GM23338 (cell line): ENCODE results near the gene ZNF747. TPM values are rescaled to one million over a fixed set of nuclear protein-coding genes. Genes with fewer than 3 reads are reported as not detected.

Experiments
- ATAC-seq: fragments of 200-7000 bp; cut with Tn5 transposase; 3 replicates; pipeline ENCODE4 v1.9.1; 2020
- DNase-seq: peaks from one replicate; pipeline ENCODE4 v3.0.0-alpha.2; 2015; ENCODE audit warnings: low spot score
- H2AFZ ChIP-seq: fragments of 200-600 bp; sonication (generic); 2 replicates; pipeline ENCODE4 v1.8.0; 2016; ENCODE audit warnings: antibody characterized with exemption, mild to moderate bottlenecking, moderate library complexity
- H3F3A ChIP-seq: fragments of 200-600 bp; sonication (generic); replicated peaks from 2 replicates; pipeline ENCODE4 v1.8.0; 2017; ENCODE audit warnings: antibody characterized with exemption, mixed run types, low read depth
- H3K27ac ChIP-seq: fragments of 200-600 bp; sonication (generic); 2 replicates; pipeline ENCODE4 v1.6.1; 2016; ENCODE audit warnings: low read depth
- H3K27me3 ChIP-seq: fragments of 200-600 bp; sonication (generic); 2 replicates; pipeline ENCODE4 v1.8.0; 2016; ENCODE audit warnings: mild to moderate bottlenecking, mixed run types, moderate library complexity; ENCODE audit not compliant: insufficient read depth
- H3K36me3 ChIP-seq: fragments of 200-600 bp; sonication (generic); 2 replicates; pipeline ENCODE4 v1.8.0; 2016; ENCODE audit warnings: mild to moderate bottlenecking; ENCODE audit not compliant: insufficient read depth
- H3K4me1 ChIP-seq: fragments of 200-600 bp; sonication (generic); 2 replicates; pipeline ENCODE4 v1.8.0; 2016; ENCODE audit warnings: mild to moderate bottlenecking, moderate library complexity; ENCODE audit not compliant: insufficient read depth
- H3K4me2 ChIP-seq: fragments of 200-600 bp; sonication (generic); 2 replicates; pipeline ENCODE4 v1.7.1; 2017; ENCODE audit warnings: mixed run types
- H3K4me3 ChIP-seq: fragments of 200-600 bp; sonication (generic); 2 replicates; pipeline ENCODE4 v1.6.1; 2016; ENCODE audit warnings: mixed run types
- H3K79me2 ChIP-seq: fragments of 200-600 bp; sonication (generic); replicated peaks from 2 replicates; pipeline ENCODE4 v1.8.0; 2017; ENCODE audit warnings: mild to moderate bottlenecking; ENCODE audit not compliant: insufficient read depth
- H3K9me2 ChIP-seq: fragments of 200-600 bp; sonication (generic); 2 replicates; pipeline ENCODE4 v1.8.0; 2017; ENCODE audit not compliant: insufficient read depth
- H4K20me1 ChIP-seq: fragments of 200-600 bp; sonication (generic); replicated peaks from 2 replicates; pipeline ENCODE4 v1.8.0; 2017; ENCODE audit warnings: mild to moderate bottlenecking; ENCODE audit not compliant: insufficient read depth
- H3K27ac Mint-ChIP-seq: 2 replicates; pipeline ENCODE4 v1.8.0; 2020; ENCODE audit warnings: inconsistent platforms, mild to moderate bottlenecking, moderate library complexity, mixed read lengths
- H3K27me3 Mint-ChIP-seq: 3 replicates; pipeline ENCODE4 v1.8.0; 2022; ENCODE audit warnings: low read depth, mild to moderate bottlenecking, moderate library complexity, mixed read lengths, inconsistent platforms; ENCODE audit not compliant: insufficient read depth, poor library complexity
- H3K36me3 Mint-ChIP-seq: 3 replicates; pipeline ENCODE4 v1.8.0; 2021; ENCODE audit warnings: low read depth, mild to moderate bottlenecking, inconsistent platforms, moderate library complexity, mixed read lengths
- H3K4me1 Mint-ChIP-seq: 3 replicates; pipeline ENCODE4 v1.8.0; 2020; ENCODE audit warnings: mild to moderate bottlenecking, inconsistent platforms, mixed read lengths
- H3K4me3 Mint-ChIP-seq: 3 replicates; pipeline ENCODE4 v1.8.0; 2021; ENCODE audit warnings: moderate library complexity, mild to moderate bottlenecking, inconsistent platforms, mixed read lengths
- H3K9me3 Mint-ChIP-seq: 3 replicates; pipeline ENCODE4 v1.8.0; 2020; ENCODE audit warnings: moderate library complexity, mild to moderate bottlenecking, inconsistent platforms, mixed read lengths
- ETS1 ChIP-seq: IDR thresholded peaks from 2 replicates; pipeline ENCODE4 v1.6.1; 2016; ENCODE audit warnings: antibody characterized with exemption
- EZH2 ChIP-seq: fragments of 200-600 bp; sonication (generic); IDR thresholded peaks from one replicate; pipeline ENCODE4 v1.8.0; 2017; ENCODE audit warnings: antibody characterized with exemption, mild to moderate bottlenecking, low read depth; ENCODE audit not compliant: unreplicated experiment
- EZH2phosphoT487 ChIP-seq: fragments of 200-600 bp; sonication (generic); IDR thresholded peaks from one replicate; pipeline ENCODE4 v1.8.1; 2018; ENCODE audit warnings: antibody characterized with exemption; ENCODE audit not compliant: unreplicated experiment
- JUNB ChIP-seq: IDR thresholded peaks from one replicate; pipeline ENCODE4 v1.6.1; 2016; ENCODE audit warnings: antibody characterized with exemption; ENCODE audit not compliant: unreplicated experiment
- STAT1 ChIP-seq: IDR thresholded peaks from one replicate; pipeline ENCODE4 v1.6.1; 2016; ENCODE audit warnings: antibody characterized with exemption; ENCODE audit not compliant: unreplicated experiment
- ZNF114 ChIP-seq: fragments of 250-450 bp; sonication (Bioruptor Pico); IDR thresholded peaks from 2 replicates; pipeline ENCODE4 v1.5.0; 2020; ENCODE audit warnings: mild to moderate bottlenecking, moderate library complexity
- ZNF331 ChIP-seq: fragments of 250-450 bp; sonication (Bioruptor Pico); IDR thresholded peaks from 2 replicates; pipeline ENCODE4 v1.5.0; 2020; ENCODE audit warnings: low read depth, mild to moderate bottlenecking, moderate library complexity
- polyA plus RNA-seq: library from polyadenylated mRNA; unstranded; fragments of >200 nt; fragmentation: Nextera tagmentation; extraction: Ambion mirVana; gene quantifications from 2 replicates; pipeline ENCODE4 v1.2.1, GENCODE V29; 2016
- total RNA-seq: library from RNA; depleted of rRNA; stranded (reverse); fragments of >200 nt; shearing (Covaris generic); gene quantifications from 2 replicates; pipeline ENCODE4 v1.2.3, GENCODE V29; 2014
- TF ChIP-seq, protein P1 (sequence below), 2 experiments: fragments of 200-600 bp in 1 of 2; sonication (generic) in 1 of 2; conservative IDR thresholded peaks; 2 replicates each; pipeline versions ENCODE4 v1.5.1 to v1.6.1; 2016 to 2017; ENCODE audit warnings: antibody characterized with exemption in 2 of 2, low read depth in 2 of 2, mild to moderate bottlenecking in 2 of 2, moderate library complexity in 1 of 2
- TF ChIP-seq, protein P2 (sequence below): IDR thresholded peaks from one replicate; pipeline ENCODE4 v1.6.1; 2018; ENCODE audit warnings: antibody characterized with exemption; ENCODE audit not compliant: unreplicated experiment

ZNF747 gene
- total and polyA plus RNA-seq, 2 experiments from 2014 or later = 4.2 to 12.6 TPM

- Mint-ChIP-seq H3K4me1 (no peaks in the 10 kb centered on the region; the same call in 2 of the 3 replicates), H3K9me3 (no peaks in the 10 kb centered on the region; the same call in 2 of the 3 replicates), H3K36me3 (no peaks in the 10 kb centered on the region), H3K27me3 (peaks cover 19% of the 10 kb centered on the region), H3K4me3 (no peak overlapping the region), H3K27ac (no peak overlapping the region)
- H4K20me1 ChIP-seq = no peaks in the 10 kb centered on the region
- H3K9me2 ChIP-seq = no peaks in the 10 kb centered on the region
- H2AFZ ChIP-seq = no peak overlapping the region
- no peak overlapping the region for H3K4me3 ChIP-seq
- H3K27ac ChIP-seq = no peak overlapping the region
- H3K36me3 ChIP-seq = no peaks in the 10 kb centered on the region
- no peaks in the 10 kb centered on the region for H3K4me1 ChIP-seq
- no peaks in the 10 kb centered on the region for H3K79me2 ChIP-seq
- H3K4me2 ChIP-seq = no peak overlapping the region
- H3F3A ChIP-seq = no peaks in the 10 kb centered on the region
- no peaks in the 10 kb centered on the region for H3K27me3 ChIP-seq
- TF ChIP-seq ZNF331 = no peak
- TF ChIP-seq ETS1 = no peak
- ATAC-seq (no peak), DNase-seq (no peak)
Observed at GRCh38 chr16:30515275-30515674, 19.4 kb downstream of the ZNF747 start.

GRCh38 chr16:30511509-30511908 lies 23.1 kb downstream of the ZNF747 start:
- H3K4me2 ChIP-seq = no peak overlapping the region
- no peak overlapping the region for H3K4me3 Mint-ChIP-seq
- TF ChIP-seq JUNB (no peak), STAT1 (no peak), ZNF331 (no peak), ETS1 (no peak), EZH2 (no peak), EZH2phosphoT487 (no peak), ZNF114 (CRISPR knock-in tag) (no peak)
- TF ChIP-seq, protein P1, sequence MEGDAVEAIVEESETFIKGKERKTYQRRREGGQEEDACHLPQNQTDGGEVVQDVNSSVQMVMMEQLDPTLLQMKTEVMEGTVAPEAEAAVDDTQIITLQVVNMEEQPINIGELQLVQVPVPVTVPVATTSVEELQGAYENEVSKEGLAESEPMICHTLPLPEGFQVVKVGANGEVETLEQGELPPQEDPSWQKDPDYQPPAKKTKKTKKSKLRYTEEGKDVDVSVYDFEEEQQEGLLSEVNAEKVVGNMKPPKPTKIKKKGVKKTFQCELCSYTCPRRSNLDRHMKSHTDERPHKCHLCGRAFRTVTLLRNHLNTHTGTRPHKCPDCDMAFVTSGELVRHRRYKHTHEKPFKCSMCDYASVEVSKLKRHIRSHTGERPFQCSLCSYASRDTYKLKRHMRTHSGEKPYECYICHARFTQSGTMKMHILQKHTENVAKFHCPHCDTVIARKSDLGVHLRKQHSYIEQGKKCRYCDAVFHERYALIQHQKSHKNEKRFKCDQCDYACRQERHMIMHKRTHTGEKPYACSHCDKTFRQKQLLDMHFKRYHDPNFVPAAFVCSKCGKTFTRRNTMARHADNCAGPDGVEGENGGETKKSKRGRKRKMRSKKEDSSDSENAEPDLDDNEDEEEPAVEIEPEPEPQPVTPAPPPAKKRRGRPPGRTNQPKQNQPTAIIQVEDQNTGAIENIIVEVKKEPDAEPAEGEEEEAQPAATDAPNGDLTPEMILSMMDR (conservative IDR thresholded peaks at IDR 0.05; ENCODE audit: low read depth in 2 of 2) = no peak
- TF ChIP-seq, protein P2, sequence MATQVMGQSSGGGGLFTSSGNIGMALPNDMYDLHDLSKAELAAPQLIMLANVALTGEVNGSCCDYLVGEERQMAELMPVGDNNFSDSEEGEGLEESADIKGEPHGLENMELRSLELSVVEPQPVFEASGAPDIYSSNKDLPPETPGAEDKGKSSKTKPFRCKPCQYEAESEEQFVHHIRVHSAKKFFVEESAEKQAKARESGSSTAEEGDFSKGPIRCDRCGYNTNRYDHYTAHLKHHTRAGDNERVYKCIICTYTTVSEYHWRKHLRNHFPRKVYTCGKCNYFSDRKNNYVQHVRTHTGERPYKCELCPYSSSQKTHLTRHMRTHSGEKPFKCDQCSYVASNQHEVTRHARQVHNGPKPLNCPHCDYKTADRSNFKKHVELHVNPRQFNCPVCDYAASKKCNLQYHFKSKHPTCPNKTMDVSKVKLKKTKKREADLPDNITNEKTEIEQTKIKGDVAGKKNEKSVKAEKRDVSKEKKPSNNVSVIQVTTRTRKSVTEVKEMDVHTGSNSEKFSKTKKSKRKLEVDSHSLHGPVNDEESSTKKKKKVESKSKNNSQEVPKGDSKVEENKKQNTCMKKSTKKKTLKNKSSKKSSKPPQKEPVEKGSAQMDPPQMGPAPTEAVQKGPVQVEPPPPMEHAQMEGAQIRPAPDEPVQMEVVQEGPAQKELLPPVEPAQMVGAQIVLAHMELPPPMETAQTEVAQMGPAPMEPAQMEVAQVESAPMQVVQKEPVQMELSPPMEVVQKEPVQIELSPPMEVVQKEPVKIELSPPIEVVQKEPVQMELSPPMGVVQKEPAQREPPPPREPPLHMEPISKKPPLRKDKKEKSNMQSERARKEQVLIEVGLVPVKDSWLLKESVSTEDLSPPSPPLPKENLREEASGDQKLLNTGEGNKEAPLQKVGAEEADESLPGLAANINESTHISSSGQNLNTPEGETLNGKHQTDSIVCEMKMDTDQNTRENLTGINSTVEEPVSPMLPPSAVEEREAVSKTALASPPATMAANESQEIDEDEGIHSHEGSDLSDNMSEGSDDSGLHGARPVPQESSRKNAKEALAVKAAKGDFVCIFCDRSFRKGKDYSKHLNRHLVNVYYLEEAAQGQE = no peak

More at GRCh38 chr16:30511509-30511908, 23.1 kb downstream of the ZNF747 start:
- no peaks in the 10 kb centered on the region for H3F3A ChIP-seq
- no peaks in the 10 kb centered on the region; the same call in 2 of the 3 replicates for H3K4me1 Mint-ChIP-seq
- no peak overlapping the region for H2AFZ ChIP-seq
- ATAC-seq (no peak), DNase-seq (no peak)
- H3K27me3 ChIP-seq = no peaks in the 10 kb centered on the region
- H3K27ac ChIP-seq = no peak overlapping the region
- H3K27ac Mint-ChIP-seq = no peak overlapping the region
- H3K9me3 Mint-ChIP-seq = no peaks in the 10 kb centered on the region; the same call in 2 of the 3 replicates
- H4K20me1 ChIP-seq = no peaks in the 10 kb centered on the region
- H3K4me1 ChIP-seq = no peaks in the 10 kb centered on the region
- no peak overlapping the region for H3K4me3 ChIP-seq
- H3K79me2 ChIP-seq = no peaks in the 10 kb centered on the region
- H3K36me3 Mint-ChIP-seq = no peaks in the 10 kb centered on the region
- no peaks in the 10 kb centered on the region for H3K36me3 ChIP-seq
- no peaks in the 10 kb centered on the region for H3K9me2 ChIP-seq
- peaks cover 15% of the 10 kb centered on the region for H3K27me3 Mint-ChIP-seq
